Measurements from ENCODE around the gene ZNHIT6.
"Not testable (repeated sequence)": the region's sequence is repeated elsewhere in the genome, so short reads cannot be mapped to it uniquely, and the experiment has no call there.

The ZNHIT6 gene

GRCh38 chr1:85672031-85672660 lies 36.1 kb downstream of the ZNHIT6 start:
- no peak for DNase-seq (ENCODE audit: low spot score)
- FAIRE-seq = no peak

DNA sequence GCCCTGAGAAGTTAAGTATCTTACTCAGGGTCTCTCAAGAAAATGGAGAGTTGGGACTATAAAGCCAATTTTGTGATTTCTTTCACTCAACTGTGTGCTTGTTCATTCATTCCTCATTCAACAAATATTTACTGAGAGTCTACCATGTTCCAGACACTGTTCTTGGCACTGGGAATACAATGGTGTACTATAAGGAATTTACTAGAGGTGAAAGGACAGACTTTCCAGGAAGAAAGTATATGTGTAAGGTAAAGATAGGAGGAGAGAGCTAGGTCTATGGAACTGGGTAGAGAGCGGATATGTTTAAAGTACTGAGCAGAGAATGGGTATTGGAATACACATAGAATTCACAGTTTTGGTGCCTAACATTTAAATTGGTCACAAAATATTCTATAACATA lies 42.3 kb downstream of the ZNHIT6 start:
- FAIRE-seq (no peak), DNase-seq (ENCODE audit: low spot score) (no peak)

GRCh38 chr1:85663382-85663781 lies 44.9 kb downstream of the ZNHIT6 start:
- DNase-seq (ENCODE audit: low spot score) = no peak
- no peak for FAIRE-seq

GRCh38 chr1:85661767-85662166 lies 46.5 kb downstream of the ZNHIT6 start:
- no peak for FAIRE-seq
- DNase-seq (ENCODE audit: low spot score) = no peak

DNA sequence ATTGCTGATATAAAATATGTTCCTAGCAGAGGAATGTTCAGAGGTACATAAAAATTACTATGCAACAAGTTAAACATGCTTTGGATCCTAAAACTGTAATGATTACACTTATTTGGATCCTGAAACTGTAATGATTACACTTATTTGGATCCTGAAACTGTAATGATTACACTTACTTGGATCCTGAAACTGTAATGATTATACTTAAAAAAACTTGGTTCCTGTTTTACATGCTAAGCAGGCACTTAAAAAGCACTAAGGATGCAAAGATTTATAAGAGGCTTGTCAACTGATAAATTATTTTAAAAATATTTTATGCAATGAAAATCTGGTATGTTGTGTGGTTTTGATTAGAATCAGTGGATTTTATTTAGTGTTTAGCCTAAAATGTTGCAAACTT lies 47.7 kb downstream of the ZNHIT6 start:
- no peak for FAIRE-seq
- DNase-seq (ENCODE audit: low spot score) = no peak

DNA sequence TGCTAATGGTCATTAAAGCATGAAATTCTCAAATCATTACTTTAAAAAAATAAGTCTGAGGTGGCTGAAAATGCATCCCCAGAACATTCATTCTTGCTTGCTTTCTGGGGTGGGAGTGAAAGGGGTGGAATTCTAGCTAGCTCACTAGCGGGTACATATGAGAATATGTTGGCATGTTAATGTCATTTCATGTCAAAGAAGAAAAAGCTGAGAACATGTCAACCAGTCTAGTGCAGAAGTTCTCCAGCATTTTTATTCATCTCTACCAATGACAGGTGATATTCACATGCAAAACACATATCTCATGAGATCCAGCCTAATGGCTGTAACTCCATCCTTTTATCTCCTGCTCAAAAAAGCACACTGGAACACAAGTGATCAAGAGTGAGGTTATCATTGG lies 49.1 kb downstream of the ZNHIT6 start:
- DNase-seq (ENCODE audit: low spot score) (no peak), FAIRE-seq (no peak)

DNA sequence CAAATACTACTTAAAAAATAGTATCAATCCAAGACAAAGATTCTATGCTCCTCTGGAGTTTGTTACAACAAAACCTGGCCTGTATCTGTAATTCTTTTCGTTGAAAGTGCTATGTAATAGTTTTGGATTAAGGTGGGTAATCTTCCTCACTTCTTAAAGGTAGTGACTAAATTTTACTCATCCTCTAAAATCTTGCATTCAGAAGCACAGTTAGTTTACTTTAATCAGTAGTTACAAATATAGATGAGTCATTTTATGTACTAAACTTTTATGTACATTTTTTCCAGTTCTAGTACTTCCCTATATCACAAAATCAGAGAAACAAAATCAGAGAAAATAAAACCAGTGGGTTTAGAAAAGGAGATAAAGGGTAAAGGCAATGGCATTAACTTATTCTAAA lies 51.3 kb downstream of the ZNHIT6 start:
- no peak for DNase-seq (ENCODE audit: low spot score)
- FAIRE-seq = no peak

DNA sequence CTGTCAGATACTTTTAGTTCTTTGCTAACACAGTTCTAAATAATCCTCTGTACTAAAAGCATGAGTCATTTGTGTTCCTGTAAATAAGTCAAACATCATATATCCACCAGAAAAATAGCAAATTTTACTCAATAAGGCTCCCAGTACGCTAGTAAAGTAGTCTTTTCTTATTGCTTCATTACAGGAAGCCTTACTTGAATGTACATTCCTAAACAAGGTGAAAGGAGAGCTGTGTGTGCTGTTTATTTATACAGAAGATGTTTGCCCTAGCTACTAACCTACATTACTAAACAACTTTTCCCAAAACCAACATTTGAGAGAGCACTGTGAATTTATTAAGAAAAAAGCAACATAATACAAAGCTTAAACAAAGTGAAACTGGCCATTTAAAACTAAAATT lies 52.0 kb downstream of the ZNHIT6 start:
- FAIRE-seq = no peak

DNA sequence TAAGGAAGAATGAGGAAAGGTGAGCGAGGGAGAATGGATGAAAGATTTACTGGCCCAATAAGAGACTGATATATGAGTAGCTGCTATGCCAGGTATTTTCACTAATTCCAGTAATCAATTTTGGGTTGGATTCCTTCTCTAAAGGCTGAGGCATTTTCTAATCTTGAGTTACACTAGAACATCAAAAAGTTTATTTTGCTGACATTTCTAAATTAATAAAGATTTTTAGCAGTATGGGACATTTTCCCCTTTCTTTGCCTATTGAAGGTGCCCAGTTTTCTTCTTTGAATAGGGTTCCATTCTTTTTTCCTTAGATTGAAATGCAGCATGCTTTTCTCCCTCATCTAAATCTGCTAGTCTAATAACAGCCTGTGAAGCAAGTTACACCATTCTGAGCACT lies 52.9 kb downstream of the ZNHIT6 start:
- no peak for DNase-seq (ENCODE audit: low spot score)
- no peak for FAIRE-seq

More for the DNA sequence above, 52.0 kb downstream of the ZNHIT6 start:
- no peak for DNase-seq (ENCODE audit: low spot score)

- DNase-seq (ENCODE audit: low spot score) = no peak
- FAIRE-seq = no peak
These were observed 54.0 kb downstream of the ZNHIT6 start for GRCh38 chr1:85654066-85654782.

DNA sequence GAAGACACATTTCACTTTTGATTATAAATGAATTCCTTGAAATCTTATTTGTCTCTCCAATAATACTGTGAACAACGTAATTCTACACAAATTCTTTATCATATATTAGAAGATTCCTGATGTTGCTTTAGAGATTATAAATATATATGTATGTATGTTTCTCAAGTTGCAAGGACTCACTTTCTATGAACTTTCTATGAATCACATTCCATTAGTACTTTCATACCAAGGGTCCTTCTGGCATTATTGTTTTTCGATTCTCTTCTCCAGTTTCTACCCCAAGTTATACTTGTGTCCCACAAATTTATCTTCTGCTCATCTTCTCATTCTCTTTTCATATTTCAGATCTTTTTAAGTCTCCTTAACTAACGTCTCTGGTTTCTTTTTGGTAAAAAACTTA lies 55.9 kb downstream of the ZNHIT6 start:
- no peak for DNase-seq (ENCODE audit: low spot score)
- FAIRE-seq = no peak

GRCh38 chr1:85650645-85651044 lies 57.6 kb downstream of the ZNHIT6 start:
- FAIRE-seq = no peak
- DNase-seq (ENCODE audit: low spot score) = no peak

DNA sequence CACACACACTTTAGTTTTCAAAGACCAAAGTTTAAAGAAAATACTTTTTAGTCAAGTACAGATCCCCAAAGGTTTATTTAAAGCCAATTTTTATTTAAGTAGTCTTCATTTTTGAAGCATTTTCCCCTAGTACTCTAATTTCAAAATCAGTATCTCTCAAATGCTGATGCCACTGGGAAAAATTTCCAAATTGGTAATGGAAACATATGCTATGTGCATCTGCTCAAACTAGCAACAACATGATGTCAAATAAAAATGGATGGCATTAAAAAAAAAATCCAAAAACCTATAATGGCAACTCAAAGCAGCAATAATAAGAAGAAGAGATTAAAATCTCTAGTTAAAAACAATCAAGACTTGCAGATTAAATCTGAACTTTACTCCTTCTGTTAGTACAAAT lies 58.6 kb downstream of the ZNHIT6 start:
- DNase-seq (ENCODE audit: low spot score) (no peak), FAIRE-seq (no peak)

DNA sequence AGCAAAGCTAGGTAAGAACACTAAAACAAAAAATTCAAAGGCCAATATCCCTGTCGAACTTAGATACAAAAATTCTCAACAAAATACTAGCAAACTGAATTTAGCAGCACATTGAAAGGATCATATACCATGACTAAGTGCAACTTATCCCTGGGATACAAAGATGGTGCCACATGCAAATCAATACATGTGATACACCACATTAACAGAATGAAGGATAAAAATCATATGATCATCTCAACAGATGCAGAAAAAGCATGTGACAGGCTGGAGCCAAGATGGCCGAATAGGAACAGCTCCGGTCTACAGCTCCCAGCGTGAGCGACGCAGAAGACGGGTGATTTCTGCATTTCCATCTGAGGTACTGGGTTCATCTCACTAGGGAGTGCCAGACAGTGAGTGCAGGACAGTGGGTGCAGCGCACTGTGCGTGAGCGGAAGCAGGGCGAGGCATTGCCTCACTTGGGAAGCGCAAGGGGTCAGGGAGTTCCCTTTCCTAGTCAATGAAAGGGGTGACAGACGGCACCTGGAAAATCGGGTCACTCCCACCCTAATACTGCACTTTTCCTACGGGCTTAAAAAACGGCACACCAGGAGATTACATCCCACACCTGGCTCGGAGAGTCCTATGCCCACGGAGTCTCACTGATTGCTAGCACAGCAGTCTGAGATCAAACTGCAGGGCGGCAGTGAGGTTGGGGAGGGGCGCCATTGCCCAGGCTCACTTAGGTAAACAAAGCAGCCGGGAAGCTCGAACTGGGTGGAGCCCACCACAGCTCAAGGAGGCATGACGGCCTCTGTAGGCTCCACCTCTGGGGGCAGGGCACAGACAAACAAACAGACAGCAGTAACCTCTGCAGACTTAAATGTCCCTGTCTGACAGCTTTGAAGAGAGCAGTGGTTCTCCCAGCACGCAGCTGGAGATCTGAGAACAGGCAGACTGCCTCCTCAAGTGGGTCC lies 66.4 kb downstream of the ZNHIT6 start:
- not testable (repeated sequence) for DNase-seq (ENCODE audit: low spot score); FAIRE-seq

- not testable (repeated sequence) for DNase-seq (ENCODE audit: low spot score); FAIRE-seq
These were observed 68.3 kb downstream of the ZNHIT6 start for GRCh38 chr1:85639920-85640319.

- FAIRE-seq (no peak), DNase-seq (ENCODE audit: low spot score) (no peak)
These were observed 69.8 kb downstream of the ZNHIT6 start for GRCh38 chr1:85638412-85638811.

DNA sequence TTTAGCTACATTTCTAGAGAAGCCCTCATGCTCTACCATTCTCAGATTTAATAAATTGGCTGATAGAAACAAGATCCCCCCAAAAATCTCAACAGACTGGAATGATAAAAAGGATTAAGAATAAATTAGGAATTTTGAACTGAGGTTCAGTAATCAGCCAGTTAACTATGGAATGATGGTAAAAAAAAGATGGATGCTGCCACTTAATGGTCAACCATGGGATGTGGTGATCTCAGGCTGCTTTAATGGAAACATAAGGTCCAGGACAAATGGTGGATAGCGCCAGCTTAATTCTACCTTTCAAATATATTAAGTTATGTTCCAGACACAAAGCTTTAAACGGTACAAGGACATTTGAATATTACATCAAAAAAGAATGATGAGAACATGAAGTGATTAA lies 77.7 kb downstream of the ZNHIT6 start:
- FAIRE-seq (no peak), DNase-seq (ENCODE audit: low spot score) (no peak)

DNA sequence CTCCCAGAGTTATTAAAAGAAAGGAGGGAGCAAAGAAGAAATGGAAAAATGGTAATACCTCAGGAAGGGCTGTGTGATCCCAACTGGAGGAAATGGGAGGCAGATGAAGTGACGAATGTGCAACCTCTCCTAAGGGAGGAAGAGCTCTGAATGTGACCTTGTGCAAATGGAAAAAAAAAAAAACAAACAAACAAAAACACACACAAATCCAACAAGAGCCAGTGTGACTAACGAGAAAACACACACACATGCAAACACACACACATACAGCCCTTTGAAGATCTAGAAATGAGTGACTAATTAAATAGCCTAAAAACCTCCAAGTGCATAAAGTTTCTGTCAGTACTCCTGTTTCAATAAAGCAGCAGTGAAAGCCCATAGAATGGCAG lies 78.7 kb downstream of the ZNHIT6 start:
- no peak for FAIRE-seq
- DNase-seq (ENCODE audit: low spot score) = no peak

- DNase-seq (ENCODE audit: low spot score) = peak; percentile 77
- no peak for FAIRE-seq
These were observed 79.3 kb downstream of the ZNHIT6 start for GRCh38 chr1:85628791-85629531.

- FAIRE-seq (no peak), DNase-seq (ENCODE audit: low spot score) (no peak)
These were observed 81.4 kb downstream of the ZNHIT6 start for GRCh38 chr1:85626818-85627217.

GRCh38 chr1:85624361-85624760 lies 83.9 kb downstream of the ZNHIT6 start:
- FAIRE-seq = no peak
- no peak for DNase-seq (ENCODE audit: low spot score)

All from urothelium cell line (cell line).